Tibial artery (tissue), 4 donors: ENCODE measurements around the gene CNTN2.

Experiments
- DNase-seq, 2 donors: peaks; one replicate each; pipeline ENCODE4 v3.0.0-alpha.2; 2019
- H3K27ac ChIP-seq, 2 donors: fragments of 200-600 bp; sonication (generic) in 1 of 2; 1 replicate in 1 of 2; 2 replicates in 1 of 2; pipeline ENCODE4 v1.5.1; 2018 to 2019; ENCODE audit warnings: mild to moderate bottlenecking in 1 of 2
- H3K27me3 ChIP-seq, 2 donors: fragments of 200-600 bp; sonication (generic) in 1 of 2; one replicate each; pipeline versions ENCODE4 v1.5.1 to v1.6.0; 2016 to 2019
- H3K36me3 ChIP-seq, 3 donors: fragments of 200-600 bp; sonication (generic) in 2 of 3; one replicate each; pipeline ENCODE4 v1.5.1; 2016 to 2019; ENCODE audit warnings: mild to moderate bottlenecking in 2 of 3
- H3K4me1 ChIP-seq, 4 donors: fragments of 200-600 bp; sonication (generic) in 2 of 4; 1 replicate in 3 of 4; 2 replicates in 1 of 4; pipeline ENCODE4 v1.5.1; 2016 to 2019
- H3K4me3 ChIP-seq, 2 donors: fragments of 200-600 bp; sonication (generic) in 1 of 2; 1 replicate in 1 of 2; 2 replicates in 1 of 2; pipeline ENCODE4 v1.5.1; 2018 to 2019; ENCODE audit warnings: mild to moderate bottlenecking in 2 of 2
- H3K9me3 ChIP-seq, 3 donors: fragments of 200-600 bp; sonication (generic) in 1 of 3; one replicate each; pipeline ENCODE4 v1.5.1; 2016 to 2019
- intact Hi-C: fragments of 100-400 bp; cut with DNase I; formaldehyde crosslinking; loops from one replicate; pipeline ENCODE4 v1.15.0; 2023; ENCODE audit warnings: low total_unique reads
- TF ChIP-seq, protein P1 (sequence below), 2 experiments: fragments of 200-600 bp in 1 of 2; fragments of 450-650 bp in 1 of 2; IDR thresholded peaks; one replicate each; pipeline ENCODE4 v1.5.1; 2017 to 2019; ENCODE audit warnings: antibody characterized with exemption in 2 of 2, mild to moderate bottlenecking in 1 of 2, moderate library complexity in 1 of 2

CNTN2 gene

DNA sequence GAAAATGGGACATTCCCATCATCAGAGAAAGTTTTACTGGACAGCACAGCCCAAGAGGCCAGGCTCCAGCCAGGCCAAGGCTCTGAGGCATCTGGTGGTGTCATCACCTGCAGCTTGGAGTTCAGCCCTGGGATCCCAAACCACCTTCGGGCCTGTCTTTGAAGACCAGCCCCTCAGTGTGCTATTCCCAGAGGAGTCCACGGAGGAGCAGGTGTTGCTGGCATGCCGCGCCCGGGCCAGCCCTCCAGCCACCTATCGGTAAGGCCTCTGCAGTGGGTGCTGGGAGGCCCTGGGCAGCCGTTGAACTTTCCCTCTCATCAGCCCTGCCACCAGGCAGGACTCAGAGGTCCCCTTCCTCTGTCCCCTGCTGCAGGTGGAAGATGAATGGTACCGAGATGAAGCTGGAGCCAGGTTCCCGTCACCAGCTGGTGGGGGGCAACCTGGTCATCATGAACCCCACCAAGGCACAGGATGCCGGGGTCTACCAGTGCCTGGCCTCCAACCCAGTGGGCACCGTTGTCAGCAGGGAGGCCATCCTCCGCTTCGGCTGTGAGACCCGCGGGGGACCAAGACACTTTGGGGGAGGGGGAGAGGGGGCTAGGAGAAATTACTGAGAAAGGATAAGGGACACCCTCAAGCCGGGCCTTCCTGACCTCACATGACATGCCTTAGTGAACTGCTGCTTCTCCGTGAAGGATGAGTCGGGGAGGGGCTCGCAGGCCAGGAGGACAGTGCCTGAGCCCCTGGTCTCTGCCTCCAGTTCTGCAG is 15.0 kb downstream of the CNTN2 start:
- no peak for DNase-seq
- H3K4me3 ChIP-seq = no peak overlapping the region
- H3K27me3 ChIP-seq = peaks cover 0 to 8% of the 10 kb centered on the region in 2 donors
- TF ChIP-seq, protein P1, sequence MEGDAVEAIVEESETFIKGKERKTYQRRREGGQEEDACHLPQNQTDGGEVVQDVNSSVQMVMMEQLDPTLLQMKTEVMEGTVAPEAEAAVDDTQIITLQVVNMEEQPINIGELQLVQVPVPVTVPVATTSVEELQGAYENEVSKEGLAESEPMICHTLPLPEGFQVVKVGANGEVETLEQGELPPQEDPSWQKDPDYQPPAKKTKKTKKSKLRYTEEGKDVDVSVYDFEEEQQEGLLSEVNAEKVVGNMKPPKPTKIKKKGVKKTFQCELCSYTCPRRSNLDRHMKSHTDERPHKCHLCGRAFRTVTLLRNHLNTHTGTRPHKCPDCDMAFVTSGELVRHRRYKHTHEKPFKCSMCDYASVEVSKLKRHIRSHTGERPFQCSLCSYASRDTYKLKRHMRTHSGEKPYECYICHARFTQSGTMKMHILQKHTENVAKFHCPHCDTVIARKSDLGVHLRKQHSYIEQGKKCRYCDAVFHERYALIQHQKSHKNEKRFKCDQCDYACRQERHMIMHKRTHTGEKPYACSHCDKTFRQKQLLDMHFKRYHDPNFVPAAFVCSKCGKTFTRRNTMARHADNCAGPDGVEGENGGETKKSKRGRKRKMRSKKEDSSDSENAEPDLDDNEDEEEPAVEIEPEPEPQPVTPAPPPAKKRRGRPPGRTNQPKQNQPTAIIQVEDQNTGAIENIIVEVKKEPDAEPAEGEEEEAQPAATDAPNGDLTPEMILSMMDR (IDR thresholded peaks at IDR 0.05) = no peak
- peaks cover 0 to 7% (median 2%) of the 10 kb centered on the region in 4 donors for H3K4me1 ChIP-seq
- no peaks in the 10 kb centered on the region for H3K9me3 ChIP-seq
- no peaks in the 10 kb centered on the region for H3K36me3 ChIP-seq
- H3K27ac ChIP-seq = no peak overlapping the region
- intact Hi-C loops = no loop called here

DNA sequence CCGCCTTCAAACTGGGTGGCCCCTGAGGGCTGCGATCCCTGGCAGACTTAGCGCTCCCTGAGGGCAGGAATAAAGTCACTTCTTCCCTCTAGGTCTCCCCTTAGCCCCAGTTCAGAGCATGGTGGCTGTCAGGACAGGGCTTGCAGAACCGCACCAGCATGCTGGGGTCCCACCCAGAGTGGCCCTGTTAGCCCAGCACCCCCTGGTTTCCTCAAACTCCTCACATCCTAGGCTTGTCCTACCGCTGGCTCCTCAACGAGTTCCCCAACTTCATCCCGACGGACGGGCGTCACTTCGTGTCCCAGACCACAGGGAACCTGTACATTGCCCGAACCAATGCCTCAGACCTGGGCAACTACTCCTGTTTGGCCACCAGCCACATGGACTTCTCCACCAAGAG is 15.8 kb downstream of the CNTN2 start:
- H3K36me3 ChIP-seq = no peaks in the 10 kb centered on the region
- H3K27ac ChIP-seq = no peak overlapping the region
- intact Hi-C loops = no loop called here
- peaks cover 0 to 5% of the 10 kb centered on the region in 2 donors for H3K27me3 ChIP-seq
- H3K4me1 ChIP-seq = peaks cover 0 to 7% (median 2%) of the 10 kb centered on the region in 4 donors
- TF ChIP-seq, protein P1 (IDR thresholded peaks at IDR 0.05) = no peak
- no peak overlapping the region for H3K4me3 ChIP-seq
- DNase-seq = no peak
- no peaks in the 10 kb centered on the region for H3K9me3 ChIP-seq

DNA sequence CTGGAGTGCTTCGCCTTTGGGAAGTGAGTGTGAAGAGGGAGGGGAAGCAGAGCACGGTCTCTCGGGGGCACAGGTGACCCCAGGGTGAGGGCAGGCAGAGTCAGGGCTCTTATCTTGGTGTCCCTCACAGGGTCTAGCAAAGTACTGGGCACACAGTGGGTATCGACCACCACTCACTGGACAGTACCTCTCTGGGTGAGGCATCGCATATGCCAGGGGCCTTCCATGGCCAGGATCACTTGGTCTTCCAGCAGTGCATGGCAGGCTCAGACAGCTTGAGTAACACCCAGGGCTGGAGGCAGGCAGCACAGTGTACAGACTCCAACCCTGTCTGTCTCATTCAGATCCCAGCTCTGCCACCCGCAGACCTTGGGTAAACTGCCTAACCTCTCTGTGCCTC is 16.6 kb downstream of the CNTN2 start:
- TF ChIP-seq, protein P1 (IDR thresholded peaks at IDR 0.05) = no peak
- H3K4me3 ChIP-seq = no peak overlapping the region
- H3K36me3 ChIP-seq = no peaks in the 10 kb centered on the region
- H3K27me3 ChIP-seq = no peaks in the 10 kb centered on the region
- intact Hi-C loops = loop anchor here (5.0 kb wide), 1 partner anchor 72 kb away; no protein-coding TSS in a partner anchor
- H3K9me3 ChIP-seq = no peaks in the 10 kb centered on the region
- DNase-seq = no peak
- peaks cover 0 to 7% (median 2%) of the 10 kb centered on the region in 4 donors for H3K4me1 ChIP-seq
- H3K27ac ChIP-seq = no peak overlapping the region

DNA sequence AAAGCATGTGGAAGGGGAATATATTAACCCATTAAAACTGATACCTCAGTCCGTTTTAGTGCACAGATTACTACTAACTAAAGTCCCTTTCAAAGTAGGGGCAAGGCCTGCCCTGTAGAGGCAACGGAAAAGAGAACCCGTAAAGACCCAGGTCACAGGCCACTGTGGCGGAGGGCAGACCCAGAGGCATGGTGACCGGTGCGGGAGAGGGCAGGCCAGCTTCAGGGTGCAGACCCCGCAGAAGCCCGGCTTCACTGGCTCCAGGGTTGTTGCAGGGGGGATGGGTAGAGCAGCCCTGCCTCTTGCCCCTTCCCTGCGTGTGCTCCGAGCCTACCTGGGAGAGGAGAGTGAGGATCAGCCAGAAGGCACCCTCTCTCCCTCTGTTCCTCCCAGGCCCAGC is 17.7 kb downstream of the CNTN2 start:
- Histone ChIP-seq H3K27ac (no peak overlapping the region), H3K4me1 (peaks cover 0 to 7% (median 2%) of the 10 kb centered on the region in 4 donors), H3K27me3 (no peaks in the 10 kb centered on the region), H3K36me3 (no peaks in the 10 kb centered on the region), H3K4me3 (no peak overlapping the region), H3K9me3 (no peaks in the 10 kb centered on the region)
- TF ChIP-seq, protein P1 (IDR thresholded peaks at IDR 0.05) = no peak
- intact Hi-C loops = loop anchor here (5.0 kb wide), 1 partner anchor 73 kb away; no protein-coding TSS in a partner anchor
- no peak for DNase-seq

DNA sequence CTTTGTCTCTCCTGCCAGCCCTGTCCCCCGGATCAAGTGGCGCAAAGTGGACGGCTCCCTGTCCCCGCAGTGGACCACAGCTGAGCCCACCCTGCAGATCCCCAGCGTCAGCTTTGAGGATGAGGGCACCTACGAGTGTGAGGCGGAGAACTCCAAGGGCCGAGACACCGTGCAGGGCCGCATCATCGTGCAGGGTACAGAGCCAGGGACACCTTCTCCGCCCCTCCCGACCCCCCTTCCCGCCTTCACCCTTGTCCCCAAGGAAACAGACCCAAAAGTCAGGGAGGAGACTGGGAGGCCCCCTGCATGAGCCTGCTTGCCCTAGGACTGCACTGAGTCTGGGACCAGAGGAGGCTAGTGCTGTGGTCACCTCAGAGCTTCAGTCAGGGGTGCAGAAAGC is 18.2 kb downstream of the CNTN2 start:
- H3K4me3 ChIP-seq = no peak overlapping the region
- TF ChIP-seq, protein P1 (IDR thresholded peaks at IDR 0.05) = no peak
- intact Hi-C loops = loop anchor here (5.0 kb wide), 1 partner anchor 74 kb away; no protein-coding TSS in a partner anchor
- H3K9me3 ChIP-seq = no peaks in the 10 kb centered on the region
- DNase-seq = no peak
- H3K27me3 ChIP-seq = no peaks in the 10 kb centered on the region
- no peak overlapping the region for H3K27ac ChIP-seq
- H3K36me3 ChIP-seq = no peaks in the 10 kb centered on the region
- peaks cover 0 to 7% (median 2%) of the 10 kb centered on the region in 4 donors for H3K4me1 ChIP-seq
